Astrocyte of the cerebellum (primary cell): ENCODE data around the gene TKFC.

ENCODE experiments used
- DNase-seq: peaks from one replicate; pipeline ENCODE4 v3.0.0-alpha.2; 2011; ENCODE audit warnings: low read depth
- H3K4me3 ChIP-seq: 2 replicates; pipeline ENCODE4 v1.5.1; 2011; ENCODE audit warnings: mild to moderate bottlenecking, low read depth, low read length, moderate library complexity
- in situ Hi-C: cut with HindIII; loops from 2 replicates; pipeline ENCODE4 v1.10.0; 2017; ENCODE audit warnings: low sequenced_read_pairs
- TF ChIP-seq, protein P1 (sequence below): IDR thresholded peaks from 2 replicates; pipeline ENCODE4 v1.5.1; 2012; ENCODE audit warnings: low read length, low read depth, moderate library complexity, mild to moderate bottlenecking; ENCODE audit errors: missing control alignments

Gene TKFC

DNA sequence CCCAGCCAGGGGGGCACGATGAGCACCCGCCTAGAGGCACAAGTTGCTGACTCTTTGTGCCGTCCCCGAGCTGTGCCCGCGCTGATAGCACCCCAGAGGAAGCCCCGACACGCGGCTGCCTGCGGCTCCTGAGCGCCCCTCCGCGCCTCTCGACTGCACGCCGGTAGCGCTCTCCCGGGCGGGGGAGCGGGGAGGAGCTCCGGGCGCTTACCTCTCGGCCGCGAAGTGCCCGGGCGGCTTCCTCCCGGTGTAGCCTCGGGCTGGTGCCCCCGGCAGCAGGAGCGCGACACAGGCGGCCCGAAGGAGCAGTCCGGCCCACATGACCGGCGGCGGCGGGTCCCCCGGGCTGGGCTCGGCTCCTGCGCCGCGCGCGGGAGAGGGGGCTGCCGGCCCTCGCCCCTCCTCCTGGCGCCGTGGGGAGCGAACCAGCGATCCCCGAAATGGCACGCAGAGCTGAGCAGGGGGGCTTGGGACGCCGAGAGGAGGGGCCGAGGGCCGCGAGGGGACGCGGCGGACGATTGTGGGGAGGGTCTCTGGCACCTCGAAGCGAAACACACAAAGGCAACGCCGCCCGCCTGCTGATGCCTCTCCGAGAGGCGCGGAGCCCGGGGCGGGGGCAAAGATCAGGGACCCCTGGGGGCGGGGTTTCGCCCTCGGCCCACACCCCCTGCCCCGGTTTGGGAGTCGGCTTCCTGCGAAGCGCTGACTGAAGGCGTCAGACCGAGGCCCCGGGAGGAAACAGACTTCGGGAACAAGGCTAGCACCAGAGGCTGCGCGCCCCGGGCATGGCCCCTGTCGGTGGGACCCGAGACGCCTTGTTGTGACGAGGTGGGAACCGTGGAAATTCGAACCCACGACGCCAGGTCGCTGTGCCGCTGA lies 38.1 kb upstream of the TKFC start, which contains the start of gene VWCE:
VWCE (minus strand) TSS at position 600 of the 879 bp plus-strand sequence; CDS start at position 321, 279 bp downstream.
- no peak for DNase-seq
- TF ChIP-seq, protein P1, sequence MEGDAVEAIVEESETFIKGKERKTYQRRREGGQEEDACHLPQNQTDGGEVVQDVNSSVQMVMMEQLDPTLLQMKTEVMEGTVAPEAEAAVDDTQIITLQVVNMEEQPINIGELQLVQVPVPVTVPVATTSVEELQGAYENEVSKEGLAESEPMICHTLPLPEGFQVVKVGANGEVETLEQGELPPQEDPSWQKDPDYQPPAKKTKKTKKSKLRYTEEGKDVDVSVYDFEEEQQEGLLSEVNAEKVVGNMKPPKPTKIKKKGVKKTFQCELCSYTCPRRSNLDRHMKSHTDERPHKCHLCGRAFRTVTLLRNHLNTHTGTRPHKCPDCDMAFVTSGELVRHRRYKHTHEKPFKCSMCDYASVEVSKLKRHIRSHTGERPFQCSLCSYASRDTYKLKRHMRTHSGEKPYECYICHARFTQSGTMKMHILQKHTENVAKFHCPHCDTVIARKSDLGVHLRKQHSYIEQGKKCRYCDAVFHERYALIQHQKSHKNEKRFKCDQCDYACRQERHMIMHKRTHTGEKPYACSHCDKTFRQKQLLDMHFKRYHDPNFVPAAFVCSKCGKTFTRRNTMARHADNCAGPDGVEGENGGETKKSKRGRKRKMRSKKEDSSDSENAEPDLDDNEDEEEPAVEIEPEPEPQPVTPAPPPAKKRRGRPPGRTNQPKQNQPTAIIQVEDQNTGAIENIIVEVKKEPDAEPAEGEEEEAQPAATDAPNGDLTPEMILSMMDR: peak; percentile 32
- peak within 1 kb of the TSS; percentile 43 for H3K4me3 ChIP-seq
- in situ Hi-C loops: no loop called here

DNA sequence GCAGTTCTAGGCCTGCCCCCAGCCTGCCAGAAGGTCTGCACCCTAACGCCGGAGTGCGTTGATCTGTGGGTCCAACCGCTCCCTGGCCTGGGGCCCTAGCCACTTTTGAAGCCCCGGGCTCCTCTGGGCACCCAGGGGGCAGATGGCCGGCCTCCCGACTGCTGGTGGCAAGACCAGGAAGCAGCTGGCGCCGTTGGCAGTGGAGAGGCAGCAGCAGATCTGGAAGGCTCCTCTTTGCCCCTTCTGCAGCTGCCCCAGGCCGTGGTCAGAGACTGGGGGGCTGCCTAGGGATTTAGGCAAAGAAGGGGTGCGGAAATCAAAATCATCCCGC lies 37.5 kb upstream of the TKFC start:
- in situ Hi-C loops: no loop called here
- no peak for DNase-seq
- H3K4me3 ChIP-seq: no peak overlapping the region
- TF ChIP-seq, protein P1: no peak

DNA sequence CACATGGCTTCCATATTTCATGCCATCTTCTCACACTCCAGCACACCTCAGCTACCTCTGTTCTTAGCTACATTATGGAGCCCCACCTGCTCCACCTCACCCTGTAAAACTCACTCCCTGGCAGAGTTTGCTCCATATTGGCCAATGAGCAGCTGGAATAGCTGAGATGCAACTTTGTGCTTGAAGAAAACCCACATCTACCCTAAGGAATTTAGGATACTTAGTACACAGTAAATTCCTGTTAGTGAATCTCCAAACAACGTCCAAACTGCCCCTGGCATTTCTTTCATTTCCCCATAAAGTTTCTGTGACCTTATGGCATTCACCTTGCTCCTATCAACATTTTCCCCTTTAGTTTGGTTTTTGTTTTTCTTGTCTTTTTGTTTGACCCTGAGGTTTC lies 35.7 kb upstream of the TKFC start:
- in situ Hi-C loops: no loop called here
- no peak for DNase-seq
- no peak overlapping the region for H3K4me3 ChIP-seq
- TF ChIP-seq, protein P1: no peak

DNA sequence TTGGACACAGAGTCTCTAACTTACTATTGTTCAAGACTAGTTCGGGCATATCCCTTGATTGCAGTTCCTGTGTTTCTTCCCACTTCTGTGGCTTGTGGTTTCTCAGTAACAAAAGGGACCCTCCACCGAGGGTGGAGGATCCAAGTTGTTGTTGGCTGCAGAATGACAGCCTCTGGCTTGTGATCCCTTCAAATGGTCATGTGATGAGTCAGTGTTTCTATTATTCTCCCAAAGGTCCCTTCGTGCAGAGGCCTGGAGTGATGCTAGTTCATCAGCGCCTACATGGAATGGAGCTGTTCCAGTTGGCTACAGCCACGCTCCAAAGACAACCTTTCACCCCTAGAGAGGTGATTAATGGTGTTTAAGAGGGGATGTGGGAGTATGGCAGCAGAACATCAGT lies 35.3 kb upstream of the TKFC start:
- TF ChIP-seq, protein P1: no peak
- in situ Hi-C loops: no loop called here
- DNase-seq: peak; percentile 97
- H3K4me3 ChIP-seq: no peak overlapping the region

DNA sequence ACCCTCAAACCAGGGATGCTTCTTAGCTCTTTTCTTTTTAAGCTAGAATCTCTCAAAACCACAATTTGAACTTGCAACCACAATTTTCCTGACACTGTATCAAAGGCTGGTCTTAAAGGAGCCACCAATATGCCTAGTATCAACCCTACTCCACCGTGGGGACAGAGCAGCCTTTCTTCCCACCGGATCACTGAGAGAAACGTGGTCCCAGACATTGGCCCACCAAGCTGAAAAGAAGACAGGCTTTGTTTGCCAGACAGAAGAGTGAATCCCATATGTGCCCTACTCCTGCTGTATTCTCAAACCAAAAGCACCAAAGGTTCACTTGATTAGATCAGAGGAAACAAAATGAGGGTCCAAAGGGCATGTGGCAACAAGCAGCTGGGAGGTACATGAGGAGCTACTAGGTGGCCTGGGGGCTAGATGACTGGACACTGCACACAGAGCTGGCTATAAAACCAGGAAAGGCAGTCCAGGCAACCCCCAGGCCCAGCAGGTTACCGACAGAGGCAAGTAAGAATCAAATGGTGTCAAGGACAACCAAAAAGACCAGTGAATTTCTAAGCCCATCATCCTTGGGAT lies 34.3 kb upstream of the TKFC start:
- no peak for DNase-seq
- in situ Hi-C loops: no loop called here
- H3K4me3 ChIP-seq: no peak overlapping the region
- TF ChIP-seq, protein P1: no peak

DNA sequence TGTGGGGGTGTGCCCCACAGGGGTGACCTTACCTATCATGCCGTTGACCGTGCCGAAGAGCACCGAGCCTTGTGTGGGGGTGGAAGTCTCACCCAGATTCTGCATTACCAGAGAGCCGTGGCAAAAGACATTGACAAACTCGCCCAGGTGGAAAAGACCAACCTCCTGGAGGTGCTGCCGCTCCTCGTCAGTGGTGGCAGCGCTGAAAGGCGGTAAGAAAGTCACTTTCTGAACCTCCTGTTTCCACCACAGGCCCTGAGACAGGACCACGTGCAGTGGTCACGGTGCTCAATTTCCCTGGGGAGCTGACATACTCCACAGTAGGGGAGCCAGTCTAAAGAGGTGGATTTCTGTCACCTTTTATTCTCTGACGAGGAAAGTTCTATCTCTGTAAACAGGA lies 30.5 kb upstream of the TKFC start:
- DNase-seq: no peak
- TF ChIP-seq, protein P1: no peak
- in situ Hi-C loops: no loop called here
- no peak overlapping the region for H3K4me3 ChIP-seq
